Stimulated activated CD8-positive, alpha-beta memory T cell treated with anti-CD3 and anti-CD28 coated beads, Interleukin-2, amount 100 ng/mL, for 48 hours (primary cell): ENCODE data around the gene PCDH18.
"Not testable (repeated sequence)": the region's sequence is repeated elsewhere in the genome, so short reads cannot be mapped to it uniquely, and the experiment has no call there.

Experiments
- DNase-seq, 2 donors: peaks; one replicate each; pipeline ENCODE4 v3.0.0-alpha.2; 2020; ENCODE audit warnings: low read depth in 2 of 2

Gene PCDH18

DNA sequence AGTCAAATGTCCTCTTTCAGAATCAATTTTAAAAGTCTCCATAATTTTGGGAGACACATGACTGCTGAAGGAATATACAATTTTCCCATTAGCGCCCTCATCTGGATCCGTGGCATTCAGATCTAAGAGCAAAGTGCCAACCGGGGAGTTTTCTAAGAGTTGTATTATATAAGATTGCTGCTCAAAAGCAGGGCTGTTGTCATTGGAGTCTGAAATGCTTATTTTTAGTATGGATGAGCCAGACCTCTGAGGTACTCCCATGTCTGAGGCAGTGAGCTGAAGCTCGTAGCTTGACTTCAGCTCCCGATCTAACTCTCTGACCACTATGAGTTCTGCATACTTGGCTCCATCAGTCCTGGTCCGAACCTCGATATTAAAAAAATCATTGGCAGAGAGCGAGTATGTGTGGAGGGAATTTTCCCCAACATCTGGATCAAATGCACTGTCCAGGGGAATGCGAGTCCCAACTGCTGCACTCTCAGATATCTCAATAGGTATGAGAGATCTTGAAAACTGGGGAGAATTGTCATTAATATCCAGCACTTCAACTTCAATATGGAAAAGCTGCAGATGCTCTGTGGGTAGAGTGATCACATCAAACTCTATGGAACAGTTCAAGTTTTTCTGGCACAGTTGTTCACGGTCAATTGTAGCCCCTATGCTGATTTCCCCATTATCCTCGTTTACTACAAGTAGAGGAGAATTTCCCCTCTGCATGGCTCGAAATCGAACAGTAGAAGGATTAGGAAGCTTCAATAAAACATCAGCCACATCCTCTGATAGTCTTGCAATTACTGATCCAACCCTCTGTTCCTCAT lies 917 bp downstream of the PCDH18 start:
- no peak for DNase-seq

DNA sequence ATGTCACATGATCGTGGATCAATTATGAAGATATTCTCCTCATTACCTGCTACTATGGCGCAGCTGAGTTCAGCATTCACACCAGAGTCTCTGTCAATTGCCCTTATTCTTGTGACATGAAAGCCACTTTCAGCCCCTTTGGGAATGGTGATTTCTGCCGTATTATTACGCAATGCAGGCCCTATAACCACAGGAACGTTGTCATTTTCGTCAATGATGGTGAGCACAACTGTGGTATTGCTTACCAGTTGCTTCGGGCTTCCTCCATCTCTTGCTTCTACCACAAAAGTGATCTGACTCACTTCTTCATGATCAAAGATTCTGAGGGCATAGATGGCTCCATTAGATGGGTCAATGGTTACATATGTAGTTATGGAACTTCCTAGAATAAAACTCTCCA lies 2.1 kb downstream of the PCDH18 start:
- no peak for DNase-seq

DNA sequence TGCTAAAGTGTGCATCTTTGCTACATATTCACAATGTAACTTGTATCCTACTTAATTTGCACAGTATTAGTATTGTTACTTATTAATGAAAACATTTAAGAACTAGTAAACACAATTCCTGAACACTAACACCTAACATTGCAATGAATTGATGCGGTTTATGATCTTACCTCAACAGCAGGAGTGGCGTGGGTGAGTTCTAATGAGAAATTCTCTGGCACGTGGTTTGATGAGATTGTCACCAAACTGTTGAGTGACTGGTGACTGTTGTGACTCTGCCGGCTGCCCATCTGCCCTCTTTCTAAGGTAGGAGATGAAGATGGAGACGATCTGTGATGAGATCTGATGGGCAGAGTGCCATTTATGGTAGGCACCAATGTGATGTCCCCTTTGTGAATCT lies 2.9 kb downstream of the PCDH18 start:
- no peak for DNase-seq

DNA sequence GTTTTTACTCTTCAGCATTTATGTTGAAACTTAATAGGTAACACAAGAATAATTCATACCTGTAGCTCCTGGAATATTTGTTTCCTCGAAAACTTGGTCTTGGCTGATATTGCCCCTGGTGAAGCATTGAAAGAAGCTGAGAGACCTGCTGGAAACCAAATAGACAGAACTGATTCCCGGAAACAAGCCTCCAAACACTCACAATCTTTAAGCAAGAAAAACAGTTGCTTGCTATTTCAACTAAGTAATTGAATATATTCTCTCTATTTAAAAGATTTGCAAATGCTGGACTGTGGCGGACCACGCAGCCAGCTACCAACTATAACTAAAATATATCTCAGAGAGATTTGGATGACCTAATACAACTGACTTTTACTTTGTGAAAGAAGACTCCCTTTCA lies 3.6 kb downstream of the PCDH18 start:
- no peak for DNase-seq

DNA sequence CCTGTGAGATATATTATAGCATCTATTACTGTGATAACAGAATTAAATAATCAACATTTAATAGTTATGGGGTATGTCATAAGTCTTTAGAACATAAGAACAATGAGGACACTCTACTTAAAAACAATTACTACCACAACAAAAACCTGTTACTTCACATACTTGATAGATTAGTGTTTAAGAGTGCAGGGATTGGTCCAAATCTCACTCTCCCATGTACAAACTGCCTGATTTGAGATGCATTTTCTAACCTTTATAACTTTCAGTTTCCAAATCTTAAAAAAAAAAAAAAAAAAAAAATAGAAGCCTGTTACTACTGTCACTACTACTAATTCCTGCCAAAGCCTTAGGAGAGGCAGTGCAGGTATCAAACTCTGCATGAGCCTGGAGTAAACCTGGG lies 5.6 kb downstream of the PCDH18 start:
- DNase-seq, result no peak

DNA sequence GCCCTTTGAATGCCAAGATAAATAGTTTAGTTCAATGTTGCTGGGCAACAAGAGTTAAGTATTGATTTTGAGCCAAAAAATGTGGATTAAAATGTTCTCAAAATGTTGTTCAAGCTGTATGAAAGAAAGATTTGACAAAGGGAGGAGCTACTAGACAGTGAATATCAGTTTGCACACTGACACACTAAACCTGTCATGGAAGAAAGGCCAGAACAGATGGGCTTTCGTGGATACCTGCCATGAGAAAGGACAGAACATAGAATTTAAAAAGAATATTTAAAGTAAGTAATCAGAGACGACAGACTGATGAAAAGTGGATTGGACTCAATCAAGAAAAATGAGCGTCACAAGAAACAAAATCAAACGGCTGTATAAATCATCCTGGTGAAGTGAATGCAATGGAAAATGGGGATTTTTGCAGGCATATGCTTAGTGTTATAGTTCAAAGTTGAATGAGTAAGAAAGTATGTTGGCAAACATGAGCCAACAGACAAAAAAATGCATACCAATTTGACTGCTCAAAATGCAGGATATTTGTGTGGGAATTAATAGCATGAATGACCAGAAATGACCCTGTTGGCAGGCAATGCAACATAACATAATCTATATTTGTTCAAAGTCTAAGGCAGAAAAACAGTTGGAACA lies 7.4 kb downstream of the PCDH18 start:
- no peak for DNase-seq

DNA sequence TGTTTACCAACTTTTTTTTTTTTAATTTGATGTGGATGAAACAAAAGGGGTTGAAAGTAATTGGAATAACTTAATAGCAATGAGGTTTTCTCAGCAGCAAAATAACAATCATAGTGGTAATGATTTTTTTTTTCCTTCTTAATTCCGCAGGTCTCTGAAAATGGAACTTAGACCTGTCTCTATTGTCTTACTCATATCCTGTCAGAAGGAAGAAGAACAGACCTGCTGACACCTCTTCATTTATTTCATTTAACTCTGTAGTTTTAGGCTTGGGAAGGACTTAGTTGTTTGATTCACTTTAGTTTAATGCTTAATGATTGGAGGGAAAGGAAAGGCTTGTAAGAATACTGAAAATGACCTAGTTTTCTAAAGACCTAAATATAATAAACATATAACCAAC lies 9.0 kb downstream of the PCDH18 start:
- no peak for DNase-seq

DNA sequence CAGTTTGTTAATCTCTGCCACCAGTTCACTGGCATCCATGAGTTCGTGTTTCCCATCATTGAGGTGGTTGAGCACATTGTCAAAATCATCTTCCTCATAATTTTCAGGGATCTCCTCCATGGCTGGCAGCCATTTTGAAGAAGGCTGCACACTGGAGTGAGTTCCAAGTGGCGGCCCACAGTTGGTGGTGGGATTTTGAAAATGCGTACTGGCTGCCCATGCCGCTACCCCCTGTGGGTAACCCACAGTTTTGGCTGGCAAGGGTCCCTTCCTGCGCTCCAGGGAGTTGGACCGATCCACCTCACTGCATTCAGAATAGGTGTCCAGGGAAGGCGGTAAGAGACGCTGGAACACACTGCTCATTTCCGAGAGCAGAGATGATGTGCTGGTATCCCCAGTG lies 11.2 kb downstream of the PCDH18 start:
- DNase-seq, result no peak

DNA sequence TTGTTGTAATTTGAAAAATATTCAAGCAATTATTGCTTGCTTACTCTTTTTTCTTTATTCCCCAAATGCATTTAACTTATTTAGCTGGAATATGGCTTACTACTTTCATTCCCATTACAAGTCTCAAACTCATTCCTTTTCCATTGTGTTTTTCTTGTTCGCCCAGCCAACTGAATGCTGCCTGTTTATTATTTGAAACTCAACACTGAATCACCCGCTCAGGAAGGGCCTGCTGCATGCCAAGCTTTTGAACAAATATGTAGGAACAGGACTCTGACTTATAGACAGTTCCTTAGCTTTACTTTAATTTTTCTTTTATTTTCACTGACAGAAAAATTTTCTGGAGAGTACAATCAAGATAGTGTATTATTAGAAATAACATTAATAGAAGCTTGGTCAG lies 12.9 kb downstream of the PCDH18 start:
- no peak for DNase-seq

DNA sequence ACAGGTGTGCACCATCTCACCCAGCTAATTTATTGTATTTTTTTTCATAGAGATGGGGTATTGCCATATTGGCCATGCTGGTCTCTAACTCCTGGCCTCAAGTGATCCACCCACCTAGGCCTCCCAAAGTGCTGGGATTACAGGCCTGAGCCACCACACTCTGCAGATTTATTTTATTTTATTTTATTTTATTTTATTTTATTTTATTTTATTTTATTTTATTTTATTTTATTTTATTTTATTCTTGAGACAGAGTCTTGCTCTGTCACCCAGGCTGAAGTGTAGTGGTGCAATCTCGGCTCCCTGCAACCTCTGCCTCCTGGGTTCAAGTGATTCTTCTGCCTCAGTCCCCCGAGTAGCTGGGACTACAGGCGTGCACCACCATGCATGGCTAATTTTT lies 15.0 kb downstream of the PCDH18 start:
- not testable (repeated sequence) for DNase-seq

DNA sequence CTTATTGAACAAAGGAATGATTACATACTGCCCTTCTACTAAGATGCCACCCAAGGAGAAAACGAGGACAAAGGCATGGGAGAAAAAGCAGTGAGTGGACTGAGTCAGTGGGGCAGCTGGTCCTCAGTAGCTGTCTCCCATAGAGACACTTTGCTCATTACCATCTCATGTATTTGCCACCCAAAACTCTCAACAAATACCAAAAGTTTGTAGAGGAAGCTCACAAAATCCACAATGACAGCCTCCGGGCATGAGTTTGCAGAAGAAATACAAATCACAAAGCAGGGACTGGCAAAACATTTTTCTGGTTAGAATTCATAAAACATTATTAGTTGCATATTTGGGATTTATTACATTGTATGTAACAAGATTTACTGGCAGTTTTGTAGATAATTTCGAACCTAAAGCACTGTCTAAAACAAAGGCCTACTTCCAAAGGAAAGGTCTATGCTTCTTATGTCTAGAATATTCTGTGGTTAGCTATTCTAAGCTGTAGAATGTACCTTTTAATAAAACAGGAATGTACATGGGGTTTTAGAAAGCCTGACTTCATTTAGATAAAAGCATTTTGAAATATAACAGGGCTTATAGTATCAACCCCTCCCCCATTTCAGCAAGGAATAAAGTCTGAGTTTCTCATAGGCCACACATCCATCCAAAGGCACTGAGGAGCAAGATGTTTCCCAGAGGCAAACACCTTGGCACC lies 17.7 kb downstream of the PCDH18 start:
- DNase-seq, result no peak

DNA sequence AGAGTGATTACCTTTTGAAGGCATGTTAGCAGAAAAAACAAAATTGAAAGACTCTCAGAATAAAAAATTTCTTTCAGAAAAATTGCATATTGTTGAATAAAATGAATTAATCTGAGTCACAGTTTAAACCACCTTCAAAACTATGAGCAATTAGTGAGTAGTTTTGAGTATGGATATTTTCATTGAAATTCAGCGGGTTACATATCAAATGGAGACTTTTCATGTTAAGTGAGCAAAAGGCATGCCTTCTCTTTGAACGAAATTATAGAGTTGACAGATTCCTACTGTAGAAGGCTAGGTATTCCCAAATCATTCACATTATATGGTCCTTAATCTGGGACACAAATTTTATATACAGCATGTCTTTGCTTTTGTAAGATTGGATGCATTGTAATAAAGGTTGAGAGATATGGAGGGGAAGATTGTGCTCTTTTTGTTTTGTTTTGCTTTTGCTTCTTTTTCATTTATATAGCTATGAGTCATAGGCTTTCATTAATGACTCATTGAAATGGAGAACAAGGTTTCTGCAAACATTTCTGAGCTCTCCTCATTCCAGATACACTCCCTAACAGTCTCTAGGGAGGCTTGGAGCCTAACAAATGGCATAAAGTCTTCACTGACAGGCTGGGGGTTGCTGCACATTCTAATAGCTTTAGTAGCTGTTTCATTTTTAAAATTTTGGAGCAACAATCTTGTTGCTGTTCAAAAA lies 21.6 kb downstream of the PCDH18 start:
- no peak for DNase-seq

DNA sequence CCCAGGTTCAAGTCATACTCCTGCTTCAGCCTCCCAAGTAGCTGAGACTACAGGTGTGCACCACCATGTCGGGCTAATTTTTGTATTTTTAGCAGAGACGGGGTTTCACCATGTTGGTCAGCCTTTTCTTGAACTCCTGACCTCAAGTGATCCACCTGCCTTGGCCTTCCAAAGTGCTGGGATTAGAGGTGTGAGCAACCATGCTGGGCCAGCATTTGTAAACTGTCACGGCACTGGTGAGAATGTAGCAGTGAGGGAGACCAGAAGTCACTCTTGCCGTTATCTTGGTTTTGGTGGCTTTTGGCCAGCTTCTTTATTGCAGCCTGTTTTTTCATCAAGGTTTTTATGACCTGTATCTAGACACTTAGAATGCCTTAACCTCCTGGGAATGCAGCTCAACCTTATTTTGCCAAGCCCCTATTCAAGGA lies 22.4 kb downstream of the PCDH18 start:
- DNase-seq, result no peak

DNA sequence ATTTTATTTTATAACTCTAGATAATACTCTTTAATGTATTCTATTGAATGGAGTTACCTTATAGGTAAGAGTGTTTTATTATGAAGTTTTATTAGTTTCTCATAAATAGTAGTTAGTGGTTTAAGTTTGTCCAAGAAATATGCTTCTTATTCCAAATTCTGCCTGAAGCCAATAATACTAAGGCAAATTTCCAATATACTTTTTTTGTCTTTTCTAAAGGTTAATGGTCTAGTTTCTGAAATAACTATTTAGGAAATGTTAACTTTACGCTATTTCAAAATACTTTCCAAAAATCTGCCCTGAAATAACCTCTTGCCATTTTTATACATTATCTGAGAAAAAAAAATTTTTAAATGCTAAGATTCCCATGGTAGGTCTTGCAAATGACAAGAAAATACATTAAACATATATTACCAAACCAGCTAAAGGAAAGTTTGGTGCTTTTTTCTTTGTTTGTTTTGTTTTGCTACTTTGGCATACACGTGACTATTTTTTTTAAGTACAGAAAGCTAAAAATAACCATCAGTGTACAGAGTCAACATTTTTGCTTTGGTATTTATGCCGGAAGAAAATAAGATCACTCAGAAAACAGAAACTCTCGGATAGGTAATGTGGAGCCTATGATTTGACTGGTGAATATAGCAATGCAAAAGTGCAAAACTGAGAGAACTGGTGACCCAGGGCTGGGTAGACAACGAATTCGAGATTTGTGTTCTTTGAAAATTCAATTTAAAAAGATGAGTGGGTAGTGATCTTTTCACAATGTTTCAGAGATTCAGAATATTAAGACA lies 29.8 kb downstream of the PCDH18 start:
- DNase-seq, result no peak

DNA sequence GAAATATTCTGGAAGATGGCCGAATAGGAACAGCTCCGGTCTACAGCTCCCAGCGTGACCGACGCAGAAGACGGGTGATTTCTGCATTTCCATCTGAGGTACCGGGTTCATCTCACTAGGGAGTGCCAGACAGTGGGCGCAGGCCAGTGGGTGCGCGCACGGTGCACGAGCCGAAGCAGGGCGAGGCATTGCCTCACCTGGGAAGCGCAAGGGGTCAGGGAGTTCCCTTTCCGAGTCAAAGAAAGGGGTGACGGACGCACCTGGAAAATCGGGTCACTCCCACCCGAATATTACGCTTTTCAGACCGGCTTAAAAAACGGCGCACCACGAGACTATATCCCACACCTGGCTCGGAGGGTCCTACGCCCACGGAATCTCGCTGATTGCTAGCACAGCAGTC lies 36.0 kb downstream of the PCDH18 start:
- DNase-seq, result not testable (repeated sequence)

DNA sequence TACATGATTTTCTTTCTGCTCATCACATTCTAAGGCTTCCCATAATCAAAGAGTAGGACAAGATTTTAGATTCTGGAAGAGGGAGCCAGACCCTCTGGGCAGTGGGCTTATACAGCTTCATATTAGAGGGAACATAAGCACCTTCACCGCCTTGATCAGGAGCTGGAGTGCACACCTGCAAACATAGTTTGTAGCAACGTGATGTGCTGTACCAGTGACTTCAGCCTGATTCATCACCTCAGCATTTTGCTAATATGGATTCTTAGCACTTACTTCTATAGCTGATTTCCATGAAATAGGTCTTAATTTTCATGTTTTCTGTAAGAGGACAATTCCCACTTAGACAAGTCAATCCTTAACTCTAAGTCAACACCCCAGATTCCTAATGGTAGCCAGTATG lies 36.7 kb downstream of the PCDH18 start:
- DNase-seq, result no peak

DNA sequence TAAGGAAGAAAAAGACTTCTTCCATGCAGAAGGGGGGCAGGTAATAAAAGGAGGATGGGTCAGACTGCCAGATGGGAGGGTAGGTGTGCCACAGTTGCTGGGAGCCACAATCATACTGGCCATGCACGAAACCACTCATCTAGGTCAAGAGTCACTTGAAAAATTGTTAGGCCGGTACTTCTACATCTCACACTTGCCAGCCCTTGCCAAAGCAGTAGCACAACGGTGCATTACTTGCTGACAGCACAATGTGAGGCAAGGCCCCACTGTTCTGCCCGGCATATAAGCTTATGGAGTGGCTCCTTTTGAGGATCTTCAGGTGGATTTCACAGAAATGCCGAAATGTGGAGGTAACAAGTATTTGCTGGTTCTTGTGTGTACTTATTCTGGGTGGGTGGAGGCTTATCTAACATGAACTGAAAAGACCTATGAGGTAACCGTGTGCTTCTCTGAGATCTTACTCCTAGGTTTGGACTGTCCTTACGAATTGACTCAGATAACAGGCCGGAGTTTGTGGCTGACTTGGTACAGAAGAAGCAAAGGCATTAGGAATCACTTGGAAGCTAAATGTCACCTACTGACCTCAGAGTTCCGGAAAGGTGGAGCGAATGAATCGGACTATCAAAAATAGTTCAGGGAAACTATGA lies 48.9 kb downstream of the PCDH18 start:
- DNase-seq, result not testable (repeated sequence)

DNA sequence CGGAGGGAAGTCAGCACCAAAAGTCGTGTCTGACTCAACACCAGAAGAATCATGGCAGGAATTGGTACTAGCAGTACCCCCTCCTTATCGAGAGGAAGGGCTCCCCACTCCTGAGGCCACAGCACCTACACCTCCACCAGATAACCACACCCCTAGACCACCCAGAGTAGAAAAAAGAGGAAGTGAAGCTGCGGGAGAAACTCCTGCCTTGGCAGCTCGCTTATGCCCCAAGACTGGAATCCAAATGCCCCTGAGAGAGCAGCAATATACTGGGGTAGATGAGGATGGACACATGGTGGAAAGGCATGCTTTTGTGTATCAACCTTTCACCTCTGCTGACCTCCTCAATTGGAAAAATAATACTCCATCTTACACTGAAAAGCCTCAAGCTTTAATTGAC lies 52.6 kb downstream of the PCDH18 start:
- DNase-seq, result not testable (repeated sequence)

DNA sequence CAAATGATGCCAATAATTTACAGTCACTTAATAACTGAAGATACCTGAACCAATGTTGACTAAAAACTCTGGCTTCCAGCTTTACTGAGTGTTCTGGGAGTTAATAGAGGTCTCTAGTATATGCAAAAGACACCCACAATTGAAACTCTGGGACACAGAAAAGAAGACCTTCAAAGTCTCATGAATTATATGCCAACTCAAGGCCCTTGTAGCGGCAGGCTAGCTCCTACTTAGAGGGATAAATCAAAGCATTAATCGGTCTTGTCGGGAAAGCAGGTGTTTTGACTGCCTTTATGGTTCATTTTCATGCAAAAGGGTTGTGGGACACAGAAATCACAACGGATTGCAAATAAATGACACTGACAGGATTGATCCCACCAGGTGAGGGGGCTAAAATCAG lies 55.9 kb downstream of the PCDH18 start:
- DNase-seq, result no peak

DNA sequence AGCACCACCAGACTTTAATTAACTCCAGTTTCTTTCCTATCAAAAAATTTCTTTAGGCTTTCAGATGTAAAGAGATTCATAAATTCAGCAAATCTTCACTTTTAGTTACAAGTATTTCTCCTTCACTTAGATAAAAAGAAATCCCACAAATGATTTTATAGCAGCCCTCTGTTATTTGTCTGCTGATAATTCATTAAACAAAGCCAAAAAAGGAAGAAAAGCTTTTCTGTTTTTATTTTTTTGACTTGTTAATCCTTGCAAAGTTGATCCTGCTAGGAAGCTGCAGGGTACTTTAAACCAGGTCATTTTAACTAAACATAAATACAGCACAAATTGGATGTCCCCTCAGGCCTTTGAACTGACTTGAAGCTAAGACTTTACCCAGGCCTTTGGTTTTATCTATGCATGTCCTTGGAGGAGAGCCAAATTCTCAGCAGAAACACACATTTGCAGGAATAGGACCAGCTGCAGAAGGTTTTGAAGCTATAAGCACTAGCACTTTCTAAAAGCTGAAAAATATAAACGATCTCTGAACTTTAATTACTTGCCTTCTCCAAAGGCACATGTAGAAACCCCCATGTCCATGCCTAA lies 57.5 kb downstream of the PCDH18 start:
- no peak for DNase-seq

DNA sequence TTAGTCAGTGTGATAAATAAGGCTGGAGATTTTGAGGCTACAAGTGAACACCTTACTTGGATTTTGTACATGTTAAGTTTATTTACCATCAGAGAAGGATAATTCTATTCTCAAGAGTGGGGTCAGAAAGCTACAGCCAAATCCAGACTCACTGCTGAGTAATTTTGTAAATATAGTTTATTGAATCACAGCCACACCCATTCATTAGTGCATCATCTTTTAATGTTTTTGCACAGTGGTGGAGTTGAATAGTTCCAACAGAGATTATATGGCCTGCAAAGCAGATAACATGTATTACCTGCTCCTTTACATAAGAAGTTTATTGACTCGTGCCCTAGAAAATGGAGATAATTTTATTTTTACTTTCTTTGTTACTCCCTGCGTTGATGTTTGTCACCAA lies 60.4 kb downstream of the PCDH18 start:
- DNase-seq, result no peak
